GM12878 (cell line): ENCODE results near the gene CCDC134. TPM values are rescaled to one million over a fixed set of nuclear protein-coding genes. Genes with fewer than 3 reads are reported as not detected.

Experiments
- BRCA1 ChIP-seq: IDR thresholded peaks from 2 replicates; pipeline ENCODE4 v1.6.1; 2011; ENCODE audit warnings: low read depth, low read length, improper control_type of control experiment
- ESRRA ChIP-seq: IDR thresholded peaks from 2 replicates; pipeline ENCODE4 v1.6.1; 2012; ENCODE audit warnings: mild to moderate bottlenecking, low read length, improper control_type of control experiment
- JUND ChIP-seq: IDR thresholded peaks from 2 replicates; pipeline ENCODE4 v1.6.1; 2012; ENCODE audit warnings: low read depth, mild to moderate bottlenecking, low read length, improper control_type of control experiment, moderate library complexity
- MEF2B ChIP-seq: fragments of 450-650 bp; IDR thresholded peaks from 2 replicates; pipeline ENCODE4 v1.6.1; 2018; ENCODE audit warnings: mild to moderate bottlenecking, moderate library complexity; ENCODE audit not compliant: partially characterized antibody, poor library complexity, severe bottlenecking
- NFIC ChIP-seq: IDR thresholded peaks from 2 replicates; pipeline ENCODE4 v1.6.1; 2012; ENCODE audit warnings: low read depth, mild to moderate bottlenecking, inconsistent platforms, low read length, moderate library complexity
- POLR2AphosphoS5 ChIP-seq: IDR thresholded peaks from 2 replicates; pipeline ENCODE4 v1.6.1; 2011; ENCODE audit warnings: mild to moderate bottlenecking, low read length, inconsistent platforms
- RB1 ChIP-seq: fragments of 450-650 bp; formaldehyde crosslinking; IDR thresholded peaks from 2 replicates; pipeline ENCODE4 v1.6.1; 2017; ENCODE audit warnings: mild to moderate bottlenecking, borderline replicate concordance
- SREBF2 ChIP-seq: IDR thresholded peaks from 2 replicates; pipeline ENCODE4 v1.6.1; 2012; ENCODE audit warnings: mild to moderate bottlenecking, low read length
- SRF ChIP-seq, 2 experiments: IDR thresholded peaks; 2 replicates each; pipeline ENCODE4 v1.6.1; 2011; ENCODE audit warnings: low read depth in 2 of 2, low read length in 2 of 2, mild to moderate bottlenecking in 1 of 2, moderate library complexity in 1 of 2
- TCF3 ChIP-seq: IDR thresholded peaks from 2 replicates; pipeline ENCODE4 v1.6.1; 2012; ENCODE audit warnings: low read depth, mild to moderate bottlenecking, low read length, borderline replicate concordance; ENCODE audit not compliant: insufficient read depth
- WRNIP1 ChIP-seq: IDR thresholded peaks from 2 replicates; pipeline ENCODE4 v1.6.1; 2011; ENCODE audit warnings: low read depth, low read length, improper control_type of control experiment, borderline replicate concordance
- ZNF207 ChIP-seq: fragments of 450-650 bp; IDR thresholded peaks from 2 replicates; pipeline ENCODE4 v1.6.1; 2014; ENCODE audit warnings: antibody characterized with exemption, mild to moderate bottlenecking, borderline replicate concordance
- polyA plus RNA-seq, 11 experiments: library from polyadenylated mRNA; depleted of rRNA in 4 of 11; unstranded in 6 of 11; stranded (reverse) in 5 of 11; fragments of >200 nt; fragmentation: Nextera tagmentation in 4 of 11; fragmentation: Illumina TruSeq in 1 of 11; extraction: Ambion mirVana in 4 of 11; extraction: Trizol in 1 of 11; gene quantifications; 1 replicate in 1 of 11; 2 replicates in 10 of 11; pipeline versions ENCODE4 v1.2.1 to v1.2.3, GENCODE V29; 2011 to 2016; ENCODE audit warnings: inconsistent platforms in 2 of 11, missing spikeins in 2 of 11, low read depth in 1 of 11
- total RNA-seq, 4 experiments: library from RNA; depleted of rRNA in 3 of 4; stranded (reverse); fragments of >200 nt in 3 of 4; fragmentation: Illumina TruSeq in 1 of 4; extraction: Trizol in 1 of 4; gene quantifications; 2 replicates each; pipeline versions ENCODE4 v1.2.1 to v1.2.3, GENCODE V29; 2013 to 2021
- TF ChIP-seq, protein P1 (sequence below): IDR thresholded peaks from 2 replicates; pipeline ENCODE4 v1.6.1; 2012; ENCODE audit warnings: low read depth, low read length, improper control_type of control experiment
- TF ChIP-seq, protein P2 (sequence below): IDR thresholded peaks from 2 replicates; pipeline ENCODE4 v1.6.1; 2012; ENCODE audit warnings: low read depth, low read length, improper control_type of control experiment
- TF ChIP-seq, protein P3 (sequence below): fragments of 150-350 bp; IDR thresholded peaks from 2 replicates; pipeline ENCODE4 v1.6.1; 2016; ENCODE audit warnings: low read depth, low read length
- TF ChIP-seq, protein P4 (sequence below): fragments of 450-650 bp; IDR thresholded peaks from 2 replicates; pipeline ENCODE4 v1.6.1; 2016; ENCODE audit warnings: mild to moderate bottlenecking
- TF ChIP-seq, protein P5 (sequence below): fragments of 450-650 bp; IDR thresholded peaks from 2 replicates; pipeline ENCODE4 v1.6.1; 2017; ENCODE audit warnings: borderline replicate concordance
- TF ChIP-seq, protein P6 (sequence below): fragments of 450-650 bp; IDR thresholded peaks from 2 replicates; pipeline ENCODE4 v1.6.1; 2016; ENCODE audit warnings: mild to moderate bottlenecking, moderate library complexity, borderline replicate concordance

CCDC134 gene
- total and polyA plus RNA-seq, 10 of the 15 experiments (the other 5 are each of a cell fraction or from before 2014, with no cell fraction given): 0.35 to 19.3 (median 11.8) TPM

DNA sequence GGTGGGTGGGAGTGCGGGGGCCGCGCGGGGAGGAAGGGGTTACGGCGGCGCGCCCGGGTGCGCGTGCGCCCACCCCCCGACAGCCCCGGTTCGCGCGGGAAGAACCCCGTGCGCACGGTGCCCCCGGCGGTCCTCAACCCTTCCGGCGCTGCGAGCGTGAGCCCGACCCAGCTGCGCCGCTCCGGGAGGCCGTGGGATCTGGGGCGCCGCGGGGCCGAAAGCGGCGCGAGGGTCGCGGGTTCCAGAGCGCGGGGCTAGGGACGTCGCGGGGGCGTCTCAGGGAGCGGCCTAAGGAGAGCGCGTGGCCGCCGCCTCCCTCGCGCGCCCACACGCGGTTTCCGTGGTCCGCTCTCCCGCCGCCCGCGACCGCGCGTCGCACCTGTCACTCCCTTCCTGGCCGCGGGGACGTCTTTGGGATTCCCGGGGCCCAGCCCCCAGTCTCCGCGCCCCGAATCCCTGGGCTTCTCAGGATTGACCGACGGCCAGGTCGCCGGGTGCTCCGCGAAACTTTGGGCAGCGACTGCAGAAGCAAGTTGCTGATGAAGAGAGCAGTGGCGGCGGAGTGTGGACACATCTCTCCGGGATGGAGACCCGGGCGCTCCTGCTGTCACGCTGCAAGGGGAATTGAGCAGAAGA lies 33.0 kb downstream of the CCDC134 start (continued):
- TF ChIP-seq, protein P1, sequence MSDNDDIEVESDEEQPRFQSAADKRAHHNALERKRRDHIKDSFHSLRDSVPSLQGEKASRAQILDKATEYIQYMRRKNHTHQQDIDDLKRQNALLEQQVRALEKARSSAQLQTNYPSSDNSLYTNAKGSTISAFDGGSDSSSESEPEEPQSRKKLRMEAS: no peak
- TF ChIP-seq ZNF207: peak; percentile 54; the same call in 1 of the 2 replicates
- TF ChIP-seq, protein P2, sequence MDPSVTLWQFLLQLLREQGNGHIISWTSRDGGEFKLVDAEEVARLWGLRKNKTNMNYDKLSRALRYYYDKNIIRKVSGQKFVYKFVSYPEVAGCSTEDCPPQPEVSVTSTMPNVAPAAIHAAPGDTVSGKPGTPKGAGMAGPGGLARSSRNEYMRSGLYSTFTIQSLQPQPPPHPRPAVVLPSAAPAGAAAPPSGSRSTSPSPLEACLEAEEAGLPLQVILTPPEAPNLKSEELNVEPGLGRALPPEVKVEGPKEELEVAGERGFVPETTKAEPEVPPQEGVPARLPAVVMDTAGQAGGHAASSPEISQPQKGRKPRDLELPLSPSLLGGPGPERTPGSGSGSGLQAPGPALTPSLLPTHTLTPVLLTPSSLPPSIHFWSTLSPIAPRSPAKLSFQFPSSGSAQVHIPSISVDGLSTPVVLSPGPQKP: no peak
- TF ChIP-seq, protein P3, sequence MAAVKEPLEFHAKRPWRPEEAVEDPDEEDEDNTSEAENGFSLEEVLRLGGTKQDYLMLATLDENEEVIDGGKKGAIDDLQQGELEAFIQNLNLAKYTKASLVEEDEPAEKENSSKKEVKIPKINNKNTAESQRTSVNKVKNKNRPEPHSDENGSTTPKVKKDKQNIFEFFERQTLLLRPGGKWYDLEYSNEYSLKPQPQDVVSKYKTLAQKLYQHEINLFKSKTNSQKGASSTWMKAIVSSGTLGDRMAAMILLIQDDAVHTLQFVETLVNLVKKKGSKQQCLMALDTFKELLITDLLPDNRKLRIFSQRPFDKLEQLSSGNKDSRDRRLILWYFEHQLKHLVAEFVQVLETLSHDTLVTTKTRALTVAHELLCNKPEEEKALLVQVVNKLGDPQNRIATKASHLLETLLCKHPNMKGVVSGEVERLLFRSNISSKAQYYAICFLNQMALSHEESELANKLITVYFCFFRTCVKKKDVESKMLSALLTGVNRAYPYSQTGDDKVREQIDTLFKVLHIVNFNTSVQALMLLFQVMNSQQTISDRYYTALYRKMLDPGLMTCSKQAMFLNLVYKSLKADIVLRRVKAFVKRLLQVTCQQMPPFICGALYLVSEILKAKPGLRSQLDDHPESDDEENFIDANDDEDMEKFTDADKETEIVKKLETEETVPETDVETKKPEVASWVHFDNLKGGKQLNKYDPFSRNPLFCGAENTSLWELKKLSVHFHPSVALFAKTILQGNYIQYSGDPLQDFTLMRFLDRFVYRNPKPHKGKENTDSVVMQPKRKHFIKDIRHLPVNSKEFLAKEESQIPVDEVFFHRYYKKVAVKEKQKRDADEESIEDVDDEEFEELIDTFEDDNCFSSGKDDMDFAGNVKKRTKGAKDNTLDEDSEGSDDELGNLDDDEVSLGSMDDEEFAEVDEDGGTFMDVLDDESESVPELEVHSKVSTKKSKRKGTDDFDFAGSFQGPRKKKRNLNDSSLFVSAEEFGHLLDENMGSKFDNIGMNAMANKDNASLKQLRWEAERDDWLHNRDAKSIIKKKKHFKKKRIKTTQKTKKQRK: no peak
- TF ChIP-seq, protein P4, sequence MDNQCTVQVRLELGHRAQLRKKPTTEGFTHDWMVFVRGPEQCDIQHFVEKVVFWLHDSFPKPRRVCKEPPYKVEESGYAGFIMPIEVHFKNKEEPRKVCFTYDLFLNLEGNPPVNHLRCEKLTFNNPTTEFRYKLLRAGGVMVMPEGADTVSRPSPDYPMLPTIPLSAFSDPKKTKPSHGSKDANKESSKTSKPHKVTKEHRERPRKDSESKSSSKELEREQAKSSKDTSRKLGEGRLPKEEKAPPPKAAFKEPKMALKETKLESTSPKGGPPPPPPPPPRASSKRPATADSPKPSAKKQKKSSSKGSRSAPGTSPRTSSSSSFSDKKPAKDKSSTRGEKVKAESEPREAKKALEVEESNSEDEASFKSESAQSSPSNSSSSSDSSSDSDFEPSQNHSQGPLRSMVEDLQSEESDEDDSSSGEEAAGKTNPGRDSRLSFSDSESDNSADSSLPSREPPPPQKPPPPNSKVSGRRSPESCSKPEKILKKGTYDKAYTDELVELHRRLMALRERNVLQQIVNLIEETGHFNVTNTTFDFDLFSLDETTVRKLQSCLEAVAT: no peak; the same call in 1 of the 2 replicates
- TF ChIP-seq, protein P5, sequence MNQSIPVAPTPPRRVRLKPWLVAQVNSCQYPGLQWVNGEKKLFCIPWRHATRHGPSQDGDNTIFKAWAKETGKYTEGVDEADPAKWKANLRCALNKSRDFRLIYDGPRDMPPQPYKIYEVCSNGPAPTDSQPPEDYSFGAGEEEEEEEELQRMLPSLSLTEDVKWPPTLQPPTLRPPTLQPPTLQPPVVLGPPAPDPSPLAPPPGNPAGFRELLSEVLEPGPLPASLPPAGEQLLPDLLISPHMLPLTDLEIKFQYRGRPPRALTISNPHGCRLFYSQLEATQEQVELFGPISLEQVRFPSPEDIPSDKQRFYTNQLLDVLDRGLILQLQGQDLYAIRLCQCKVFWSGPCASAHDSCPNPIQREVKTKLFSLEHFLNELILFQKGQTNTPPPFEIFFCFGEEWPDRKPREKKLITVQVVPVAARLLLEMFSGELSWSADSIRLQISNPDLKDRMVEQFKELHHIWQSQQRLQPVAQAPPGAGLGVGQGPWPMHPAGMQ: no peak
- TF ChIP-seq WRNIP1: no peak
- no peak for TF ChIP-seq ESRRA
- no peak for TF ChIP-seq NFIC
- no peak for TF ChIP-seq POLR2AphosphoS5
- no peak for TF ChIP-seq RB1
- TF ChIP-seq BRCA1: no peak
- TF ChIP-seq JUND: no peak
- no peak for TF ChIP-seq SRF (IDR thresholded peaks at IDR 0.05; ENCODE audit: low read depth in 2 of 2, low read length in 2 of 2)
- TF ChIP-seq MEF2B: no peak
- TF ChIP-seq TCF3: peak; percentile 65; the same call in 1 of the 2 replicates
- TF ChIP-seq SREBF2: no peak
- TF ChIP-seq, protein P6, sequence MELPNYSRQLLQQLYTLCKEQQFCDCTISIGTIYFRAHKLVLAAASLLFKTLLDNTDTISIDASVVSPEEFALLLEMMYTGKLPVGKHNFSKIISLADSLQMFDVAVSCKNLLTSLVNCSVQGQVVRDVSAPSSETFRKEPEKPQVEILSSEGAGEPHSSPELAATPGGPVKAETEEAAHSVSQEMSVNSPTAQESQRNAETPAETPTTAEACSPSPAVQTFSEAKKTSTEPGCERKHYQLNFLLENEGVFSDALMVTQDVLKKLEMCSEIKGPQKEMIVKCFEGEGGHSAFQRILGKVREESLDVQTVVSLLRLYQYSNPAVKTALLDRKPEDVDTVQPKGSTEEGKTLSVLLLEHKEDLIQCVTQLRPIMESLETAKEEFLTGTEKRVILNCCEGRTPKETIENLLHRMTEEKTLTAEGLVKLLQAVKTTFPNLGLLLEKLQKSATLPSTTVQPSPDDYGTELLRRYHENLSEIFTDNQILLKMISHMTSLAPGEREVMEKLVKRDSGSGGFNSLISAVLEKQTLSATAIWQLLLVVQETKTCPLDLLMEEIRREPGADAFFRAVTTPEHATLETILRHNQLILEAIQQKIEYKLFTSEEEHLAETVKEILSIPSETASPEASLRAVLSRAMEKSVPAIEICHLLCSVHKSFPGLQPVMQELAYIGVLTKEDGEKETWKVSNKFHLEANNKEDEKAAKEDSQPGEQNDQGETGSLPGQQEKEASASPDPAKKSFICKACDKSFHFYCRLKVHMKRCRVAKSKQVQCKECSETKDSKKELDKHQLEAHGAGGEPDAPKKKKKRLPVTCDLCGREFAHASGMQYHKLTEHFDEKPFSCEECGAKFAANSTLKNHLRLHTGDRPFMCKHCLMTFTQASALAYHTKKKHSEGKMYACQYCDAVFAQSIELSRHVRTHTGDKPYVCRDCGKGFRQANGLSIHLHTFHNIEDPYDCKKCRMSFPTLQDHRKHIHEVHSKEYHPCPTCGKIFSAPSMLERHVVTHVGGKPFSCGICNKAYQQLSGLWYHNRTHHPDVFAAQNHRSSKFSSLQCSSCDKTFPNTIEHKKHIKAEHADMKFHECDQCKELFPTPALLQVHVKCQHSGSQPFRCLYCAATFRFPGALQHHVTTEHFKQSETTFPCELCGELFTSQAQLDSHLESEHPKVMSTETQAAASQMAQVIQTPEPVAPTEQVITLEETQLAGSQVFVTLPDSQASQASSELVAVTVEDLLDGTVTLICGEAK: no peak
